ENCODE measurements around the gene HIGD1B.
"Not testable (repeated sequence)": the region's sequence is repeated elsewhere in the genome, so short reads cannot be mapped to it uniquely, and the experiment has no call there.

DNA sequence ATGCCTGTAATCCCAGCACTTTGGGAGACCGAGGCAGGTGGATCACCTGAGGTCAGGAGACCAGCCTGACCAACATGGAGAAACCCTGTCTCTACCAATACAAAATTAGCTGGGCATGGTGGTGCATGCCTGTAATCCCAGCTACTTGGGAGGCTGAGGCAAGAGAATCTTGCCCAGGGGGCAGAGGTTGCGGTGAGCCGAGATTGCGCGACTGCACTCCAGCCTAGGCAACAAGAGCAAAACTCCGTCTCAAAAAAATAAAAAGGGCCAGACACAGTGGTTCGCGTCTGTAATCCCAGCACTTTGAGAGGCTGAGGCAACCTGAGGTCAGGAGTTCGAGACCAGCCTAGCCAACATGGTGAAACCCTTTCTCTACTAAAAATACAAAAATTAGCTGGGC is 22.4 kb upstream of the HIGD1B start:
- TF ChIP-seq, protein P1, sequence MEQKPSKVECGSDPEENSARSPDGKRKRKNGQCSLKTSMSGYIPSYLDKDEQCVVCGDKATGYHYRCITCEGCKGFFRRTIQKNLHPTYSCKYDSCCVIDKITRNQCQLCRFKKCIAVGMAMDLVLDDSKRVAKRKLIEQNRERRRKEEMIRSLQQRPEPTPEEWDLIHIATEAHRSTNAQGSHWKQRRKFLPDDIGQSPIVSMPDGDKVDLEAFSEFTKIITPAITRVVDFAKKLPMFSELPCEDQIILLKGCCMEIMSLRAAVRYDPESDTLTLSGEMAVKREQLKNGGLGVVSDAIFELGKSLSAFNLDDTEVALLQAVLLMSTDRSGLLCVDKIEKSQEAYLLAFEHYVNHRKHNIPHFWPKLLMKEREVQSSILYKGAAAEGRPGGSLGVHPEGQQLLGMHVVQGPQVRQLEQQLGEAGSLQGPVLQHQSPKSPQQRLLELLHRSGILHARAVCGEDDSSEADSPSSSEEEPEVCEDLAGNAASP (CRISPR knock-in tag; IDR thresholded peaks at IDR 0.05; ENCODE audit: borderline replicate concordance), result not testable (repeated sequence)
- TF ChIP-seq HCFC1 (IDR thresholded peaks at IDR 0.05; ENCODE audit: low read depth, low read length); BHLHE40 (IDR thresholded peaks at IDR 0.05; ENCODE audit: low read length): not testable (repeated sequence)
- TF ChIP-seq, protein P2, sequence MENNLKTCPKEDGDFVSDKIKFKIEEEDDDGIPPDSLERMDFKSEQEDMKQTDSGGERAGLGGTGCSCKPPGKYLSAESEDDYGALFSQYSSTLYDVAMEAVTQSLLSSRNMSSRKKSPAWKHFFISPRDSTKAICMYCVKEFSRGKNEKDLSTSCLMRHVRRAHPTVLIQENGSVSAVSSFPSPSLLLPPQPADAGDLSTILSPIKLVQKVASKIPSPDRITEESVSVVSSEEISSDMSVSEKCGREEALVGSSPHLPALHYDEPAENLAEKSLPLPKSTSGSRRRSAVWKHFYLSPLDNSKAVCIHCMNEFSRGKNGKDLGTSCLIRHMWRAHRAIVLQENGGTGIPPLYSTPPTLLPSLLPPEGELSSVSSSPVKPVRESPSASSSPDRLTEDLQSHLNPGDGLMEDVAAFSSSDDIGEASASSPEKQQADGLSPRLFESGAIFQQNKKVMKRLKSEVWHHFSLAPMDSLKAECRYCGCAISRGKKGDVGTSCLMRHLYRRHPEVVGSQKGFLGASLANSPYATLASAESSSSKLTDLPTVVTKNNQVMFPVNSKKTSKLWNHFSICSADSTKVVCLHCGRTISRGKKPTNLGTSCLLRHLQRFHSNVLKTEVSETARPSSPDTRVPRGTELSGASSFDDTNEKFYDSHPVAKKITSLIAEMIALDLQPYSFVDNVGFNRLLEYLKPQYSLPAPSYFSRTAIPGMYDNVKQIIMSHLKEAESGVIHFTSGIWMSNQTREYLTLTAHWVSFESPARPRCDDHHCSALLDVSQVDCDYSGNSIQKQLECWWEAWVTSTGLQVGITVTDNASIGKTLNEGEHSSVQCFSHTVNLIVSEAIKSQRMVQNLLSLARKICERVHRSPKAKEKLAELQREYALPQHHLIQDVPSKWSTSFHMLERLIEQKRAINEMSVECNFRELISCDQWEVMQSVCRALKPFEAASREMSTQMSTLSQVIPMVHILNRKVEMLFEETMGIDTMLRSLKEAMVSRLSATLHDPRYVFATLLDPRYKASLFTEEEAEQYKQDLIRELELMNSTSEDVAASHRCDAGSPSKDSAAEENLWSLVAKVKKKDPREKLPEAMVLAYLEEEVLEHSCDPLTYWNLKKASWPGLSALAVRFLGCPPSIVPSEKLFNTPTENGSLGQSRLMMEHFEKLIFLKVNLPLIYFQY (CRISPR knock-in tag; IDR thresholded peaks at IDR 0.05; ENCODE audit: borderline replicate concordance), result not testable (repeated sequence)

Data from HepG2 (cell line).